K562 (cell line): ENCODE measurements around the gene DPM2. TPM values are rescaled to one million over a fixed set of nuclear protein-coding genes. Genes with fewer than 3 reads are reported as not detected.

Source experiments
- ATAC-seq: fragments of 200-7000 bp; cut with Tn5 transposase; 3 replicates; pipeline ENCODE4 v1.9.1; 2020; ENCODE audit warnings: moderate library complexity
- BruUV-seq: library from RNA; stranded (reverse); fragments of 400-500 nt; replicated peaks from 2 replicates; lab custom pipeline; 2021; lab: Mats Ljungman, UMichigan
- CTCF ChIA-PET: fragments of 300-600 bp; formaldehyde crosslinking; extraction: SDS; loops from one replicate; lab custom pipeline; 2021; ENCODE audit warnings: low intra/inter-chr PET ratio; lab: Yijun Ruan, JAX
- POLR2A ChIA-PET: fragments of 300-600, 350-650 bp; sonication (Branson Sonifier 250); formaldehyde crosslinking; extraction: SDS; loops from one replicate; lab custom pipeline; 2021; ENCODE audit warnings: antibody characterized with exemption, inconsistent platforms; lab: Yijun Ruan, JAX
- DNase-seq, 4 experiments: peaks; one replicate each; pipeline versions ENCODE4 v3.0.0 to v3.0.0-alpha.2; 2011 to 2018; ENCODE audit warnings: low spot score in 3 of 4, mixed read lengths in 3 of 4; ENCODE audit errors: extremely low read depth in 1 of 4
- FAIRE-seq: peaks from 2 replicates; lab custom pipeline; 2011; peaks lifted over from hg19 to GRCh38; lab: Jason Lieb, UNC
- H2AFZ ChIP-seq: 2 replicates; pipeline ENCODE4 v1.6.0; 2011; ENCODE audit warnings: low read depth, low read length, control low read depth, inconsistent platforms
- H3K27ac ChIP-seq: fragments of 200-600 bp; 3 replicates; pipeline ENCODE4 v1.8.0; 2011; ENCODE audit warnings: low read depth, mild to moderate bottlenecking, control low read depth, inconsistent platforms, low read length, moderate library complexity, mixed read lengths; ENCODE audit errors: extremely low read depth
- H3K27me3 ChIP-seq, 2 experiments: fragments of 300-600 bp in 1 of 2; 2 replicates in 1 of 2; 3 replicates in 1 of 2; pipeline versions ENCODE4 v1.6.0 to v1.8.0; 2011; ENCODE audit warnings: inconsistent platforms in 2 of 2, low read length in 2 of 2, mild to moderate bottlenecking in 1 of 2, mixed read lengths in 1 of 2, moderate library complexity in 1 of 2; ENCODE audit not compliant: control insufficient read depth in 2 of 2, insufficient read depth in 2 of 2
- H3K36me3 ChIP-seq: fragments of 300-600 bp; 3 replicates; pipeline ENCODE4 v1.8.0; 2011; ENCODE audit warnings: mild to moderate bottlenecking, low read length, inconsistent platforms; ENCODE audit not compliant: control insufficient read depth, insufficient read depth
- H3K4me1 ChIP-seq, 2 experiments: fragments of 200-600 bp in 1 of 2; replicated peaks in 1 of 2; 2 replicates in 1 of 2; 3 replicates in 1 of 2; pipeline versions ENCODE4 v1.5.1 to v1.8.0; 2011; ENCODE audit warnings: inconsistent platforms in 2 of 2, low read length in 2 of 2, mild to moderate bottlenecking in 1 of 2, mixed read lengths in 1 of 2, moderate library complexity in 1 of 2; ENCODE audit not compliant: control insufficient read depth in 2 of 2, insufficient read depth in 2 of 2
- H3K4me2 ChIP-seq: 2 replicates; pipeline ENCODE4 v1.6.1; 2011; ENCODE audit warnings: low read length, control low read depth, inconsistent platforms, mixed read lengths; ENCODE audit not compliant: insufficient read depth
- H3K4me3 ChIP-seq: fragments of 200-600 bp; sonication (generic), shearing (Covaris generic); 2 replicates; pipeline ENCODE4 v1.5.1; 2016; ENCODE audit warnings: control low read depth, inconsistent platforms
- H3K79me2 ChIP-seq: fragments of 200-600 bp; 3 replicates; pipeline ENCODE4 v1.8.0; 2011; ENCODE audit warnings: low read length, inconsistent platforms; ENCODE audit not compliant: control insufficient read depth, insufficient read depth
- H3K9ac ChIP-seq, 2 experiments: 2 replicates each; pipeline versions ENCODE4 v1.6.0 to v1.6.1; 2011; ENCODE audit warnings: low read depth in 2 of 2, low read length in 2 of 2, control low read depth in 1 of 2, inconsistent platforms in 1 of 2, mild to moderate bottlenecking in 1 of 2, mixed read lengths in 1 of 2; ENCODE audit not compliant: insufficient read depth in 1 of 2
- H3K9me1 ChIP-seq: one replicate; pipeline ENCODE4 v1.6.0; 2011; ENCODE audit warnings: inconsistent platforms, mild to moderate bottlenecking, low read length, moderate library complexity; ENCODE audit not compliant: control insufficient read depth, insufficient read depth
- H3K9me3 ChIP-seq: replicated peaks from 2 replicates; pipeline ENCODE4 v1.5.1; 2011; ENCODE audit warnings: low read depth, low read length, inconsistent platforms; ENCODE audit not compliant: control insufficient read depth, insufficient read depth
- H4K20me1 ChIP-seq: replicated peaks from 2 replicates; pipeline ENCODE4 v1.6.1; 2011; ENCODE audit warnings: low read length, inconsistent platforms, mixed read lengths; ENCODE audit not compliant: control insufficient read depth, insufficient read depth
- CBX1 ChIP-seq: sonication (generic); IDR thresholded peaks from 2 replicates; pipeline ENCODE4 v1.6.1; 2016; ENCODE audit warnings: antibody characterized with exemption, low read depth, mild to moderate bottlenecking
- CBX3 ChIP-seq, 2 experiments: IDR thresholded peaks; 1 replicate in 1 of 2; 2 replicates in 1 of 2; pipeline ENCODE4 v1.6.1; 2012; ENCODE audit warnings: inconsistent platforms in 2 of 2, low read length in 2 of 2, borderline replicate concordance in 1 of 2, control low read depth in 1 of 2
- CBX5 ChIP-seq: IDR thresholded peaks from 2 replicates; pipeline ENCODE4 v1.6.1; 2014; ENCODE audit warnings: low read depth, borderline replicate concordance
- FOXK2 ChIP-seq, 2 experiments: fragments of 450-650 bp; IDR thresholded peaks in 1 of 2; conservative IDR thresholded peaks in 1 of 2; 2 replicates each; pipeline ENCODE4 v1.6.1; 2016; ENCODE audit warnings: low read depth in 2 of 2, mild to moderate bottlenecking in 1 of 2
- HDAC6 ChIP-seq: IDR thresholded peaks from 2 replicates; pipeline ENCODE4 v1.6.1; 2012; ENCODE audit warnings: low read depth, mild to moderate bottlenecking, control low read depth, inconsistent platforms, low read length, moderate library complexity
- MECOM ChIP-seq: fragments of 250-450 bp; sonication (Bioruptor Pico); IDR thresholded peaks from 2 replicates; pipeline ENCODE4 v1.8.0; 2022; ENCODE audit warnings: inconsistent platforms
- TRIM28 ChIP-seq: fragments of 450-650 bp; IDR thresholded peaks from 2 replicates; pipeline ENCODE4 v1.6.1; 2017
- ZNF76 ChIP-seq: fragments of 250-450 bp; sonication (Bioruptor Pico); IDR thresholded peaks from 2 replicates; pipeline ENCODE4 v1.4.0; 2020; ENCODE audit warnings: mild to moderate bottlenecking, moderate library complexity, borderline replicate concordance
- ZNF766 ChIP-seq: fragments of 200-800 bp; sonication (Bioruptor generic); conservative IDR thresholded peaks from 2 replicates; pipeline ENCODE4 v1.6.1; 2016; ENCODE audit warnings: missing genetic modification characterization, missing compliant biosample characterization
- WGBS: fragments of 100-300 bp; shearing (Covaris generic); methylation state at CpG from one replicate; pipeline ENCODE4 v1.1.6; 2016; ENCODE audit warnings: low coverage, mixed read lengths; ENCODE audit not compliant: insufficient coverage; ENCODE audit errors: missing lambda C conversion rate; 5-methylcytosine and 5-hydroxymethylcytosine counted together
- in situ Hi-C: fragments of 300-500 bp; cut with MboI; formaldehyde crosslinking; loops from 4 replicates; pipeline ENCODE4 v1.15.0; 2018; ENCODE audit warnings: inconsistent platforms, mixed read lengths
- intact Hi-C: fragments of 100-400 bp; cut with micrococcal nuclease; formaldehyde crosslinking; loops from 2 replicates; pipeline ENCODE4 v1.14.2; 2022
- polyA plus RNA-seq, 8 experiments: library from polyadenylated mRNA; depleted of rRNA in 4 of 8; stranded (reverse) in 5 of 8; unstranded in 3 of 8; fragments of >200 nt; fragmentation: Nextera tagmentation in 2 of 8; fragmentation: Illumina TruSeq in 1 of 8; extraction: Ambion mirVana in 2 of 8; extraction: Trizol in 1 of 8; gene quantifications; 2 replicates each; pipeline versions ENCODE4 v1.2.1 to v1.2.3, GENCODE V29; 2011 to 2014; ENCODE audit warnings: inconsistent platforms in 1 of 8, missing spikeins in 1 of 8
- total RNA-seq, 7 experiments: library from RNA; depleted of rRNA in 6 of 7; stranded (reverse); fragments of >200 nt in 6 of 7; fragmentation: Illumina TruSeq in 2 of 7; extraction: Trizol in 2 of 7; gene quantifications; 2 replicates each; pipeline versions ENCODE4 v1.2.1 to v1.2.3, GENCODE V29; 2011 to 2021; ENCODE audit warnings: low replicate concordance in 1 of 7

DPM2 gene
- total and polyA plus RNA-seq, 9 of the 15 experiments (the other 6 are each of a cell fraction or from before 2014, with no cell fraction given): 43.5 to 126 (median 71.1) TPM

- Histone ChIP-seq H3K79me2 (peaks cover 13% of the 10 kb centered on the region), H3K9me1 (no peaks in the 10 kb centered on the region), H3K4me3 (no peak overlapping the region), H3K27me3 (no peaks in the 10 kb centered on the region), H3K36me3 (peaks cover 79% of the 10 kb centered on the region), H3K9me3 (peaks cover 4% of the 10 kb centered on the region), H3K27ac (no peak overlapping the region), H3K9ac (no peak overlapping the region), H2AFZ (no peak overlapping the region), H3K4me2 (no peak overlapping the region), H4K20me1 (no peaks in the 10 kb centered on the region), H3K4me1 (peaks cover 0 to 23% of the 10 kb centered on the region in 2 experiments; a peak in 4 of 5 replicates)
- BruUV-seq: no TSS peak
- no peak for FAIRE-seq
- CTCF ChIA-PET: no interaction called here
- no peak for DNase-seq
- peak; percentile 76; the same call in 1 of the 2 replicates for TF ChIP-seq TRIM28
- no peak for TF ChIP-seq ZNF76 (CRISPR knock-in tag)
- TF ChIP-seq ZNF766: 0 out of 2 replicates have a peak, but pooled peaks have one; percentile 38
- TF ChIP-seq CBX5: peak; percentile 97
- TF ChIP-seq HDAC6: no peak
- TF ChIP-seq MECOM (CRISPR knock-in tag): no peak
- TF ChIP-seq FOXK2 (conservative IDR thresholded peaks at IDR 0.05 in 1 of 2, IDR thresholded peaks at IDR 0.05 in 1 of 2; ENCODE audit: low read depth in 2 of 2): no peak
- peak; percentile 93 for TF ChIP-seq CBX1
- TF ChIP-seq CBX3 (IDR thresholded peaks at IDR 0.05; ENCODE audit: borderline replicate concordance in 1 of 2, low read length in 2 of 2): peak in 1 of 2 experiments; percentile 89; a peak in 2 of 3 replicates
- no peak for ATAC-seq
- in situ Hi-C loops: no loop called here
- WGBS: 91% methylated on average over 6 of the region's 6 CpGs
- intact Hi-C loops: no loop called here
- POLR2A ChIA-PET: interaction anchor here (0.6 to 1.1 kb wide), 2 partner anchors 8 to 48 kb away, joined by 3 read pairs; no protein-coding TSS in a partner anchor
Observed at GRCh38 chr9:127892831-127893230, 44.8 kb downstream of the DPM2 start.
